Renal pelvis (tissue), 4 donors: Measurements from ENCODE around the gene PIK3R6. TPM values are rescaled to one million over a fixed set of nuclear protein-coding genes. Genes with fewer than 3 reads are reported as not detected.

Experiments
- DNase-seq: peaks from one replicate; pipeline ENCODE4 v3.0.0-alpha.2; 2013
- polyA plus RNA-seq, 3 donors: library from polyadenylated mRNA; unstranded; fragments of 120-200 nt; gene quantifications; one replicate each; pipeline ENCODE4 v1.2.1, GENCODE V29; 2013; ENCODE audit not compliant: insufficient read length in 3 of 3

Gene PIK3R6
- polyA plus RNA-seq, 3 donors = 1.2 to 1.8 (median 1.3) TPM

DNA sequence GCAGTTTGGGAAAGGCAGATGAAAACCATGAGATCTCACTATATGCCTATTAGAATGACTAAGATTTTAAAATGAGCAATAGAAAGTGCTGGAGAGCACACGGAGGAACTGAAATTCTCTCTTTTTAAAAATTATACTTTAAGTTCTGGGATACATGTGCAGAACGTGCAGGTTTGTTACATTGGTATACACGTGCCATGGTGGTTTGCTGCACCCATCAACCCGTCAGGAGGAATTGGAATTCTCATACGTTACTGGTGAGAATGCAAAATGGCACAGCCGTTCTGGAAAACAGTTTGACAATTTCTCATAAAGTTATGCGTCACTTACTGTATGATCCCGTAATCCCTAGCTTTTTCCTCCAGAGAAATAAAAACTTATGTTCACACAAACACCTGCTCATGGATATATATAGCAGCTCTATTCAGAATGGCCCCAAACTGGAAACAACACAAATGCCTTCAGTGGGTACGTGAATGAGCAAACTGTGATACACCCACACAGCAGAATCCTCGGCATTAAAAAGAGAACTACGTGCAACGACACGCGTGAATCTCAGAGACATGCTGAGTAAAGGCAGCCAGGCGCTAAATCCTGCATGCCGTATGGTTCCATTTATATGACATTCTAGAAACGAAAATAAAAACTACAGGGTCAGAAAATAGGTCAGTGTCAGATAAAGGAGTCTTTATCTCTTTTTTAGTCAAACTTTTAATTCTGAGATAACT, 11.8 kb downstream of the PIK3R6 start:
- no peak for DNase-seq

- DNase-seq = no peak
Observed at GRCh38 chr17:8851600-8851999, 15.9 kb downstream of the PIK3R6 start.

GRCh38 chr17:8849311-8850041, 18.0 kb downstream of the PIK3R6 start:
- DNase-seq = no peak

- DNase-seq = no peak
Observed at GRCh38 chr17:8847891-8848290, 19.6 kb downstream of the PIK3R6 start.

- DNase-seq = no peak
Observed at GRCh38 chr17:8846768-8847211, 20.7 kb downstream of the PIK3R6 start.

GRCh38 chr17:8844229-8845218, 22.9 kb downstream of the PIK3R6 start:
- DNase-seq = no peak

GRCh38 chr17:8843344-8843743, 24.1 kb downstream of the PIK3R6 start:
- DNase-seq = no peak

GRCh38 chr17:8841844-8842243, 25.6 kb downstream of the PIK3R6 start:
- no peak for DNase-seq

- no peak for DNase-seq
Observed at GRCh38 chr17:8839410-8839935, 28.0 kb downstream of the PIK3R6 start.

- DNase-seq = no peak
Observed at GRCh38 chr17:8838551-8839095, 28.9 kb downstream of the PIK3R6 start.

GRCh38 chr17:8837563-8838075, 29.9 kb downstream of the PIK3R6 start:
- no peak for DNase-seq

DNA sequence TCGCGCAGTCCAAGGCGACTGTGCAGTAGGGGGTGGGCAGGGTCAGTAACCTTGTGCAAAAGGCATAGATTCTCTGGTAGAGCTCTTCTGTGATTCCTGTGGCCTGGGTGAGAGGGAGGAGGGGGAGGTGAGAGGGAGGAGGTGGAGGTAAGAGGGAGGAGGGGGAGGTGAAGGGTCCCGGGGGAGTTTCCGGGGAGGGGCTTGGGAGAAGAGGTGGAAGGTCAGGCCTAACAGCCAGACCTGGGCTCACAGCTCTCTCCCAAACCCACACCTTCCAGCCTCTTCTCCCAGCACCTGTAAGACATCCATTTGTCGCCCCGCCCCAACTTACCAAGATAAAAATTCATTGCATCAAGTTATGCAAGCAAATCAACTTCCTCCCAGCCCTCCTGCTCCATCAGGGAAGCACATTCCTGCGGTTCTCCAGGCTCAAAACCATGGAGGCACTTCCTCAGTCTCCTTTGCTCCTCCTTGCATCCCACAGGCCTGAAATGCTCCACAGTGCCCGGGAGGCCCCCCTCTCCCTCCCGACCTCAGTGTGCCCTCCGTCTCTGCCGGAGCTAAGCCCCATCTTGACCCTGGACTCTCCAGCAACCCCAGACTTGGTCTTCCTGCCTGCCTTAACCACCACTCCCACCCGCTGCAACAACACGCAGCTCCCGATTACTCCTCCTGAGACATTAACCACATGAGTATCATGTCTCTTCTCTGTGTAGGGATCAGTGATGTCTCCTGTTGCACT, 30.5 kb downstream of the PIK3R6 start:
- no peak for DNase-seq

- DNase-seq = no peak
Observed at GRCh38 chr17:8835631-8836364, 31.7 kb downstream of the PIK3R6 start.

DNA sequence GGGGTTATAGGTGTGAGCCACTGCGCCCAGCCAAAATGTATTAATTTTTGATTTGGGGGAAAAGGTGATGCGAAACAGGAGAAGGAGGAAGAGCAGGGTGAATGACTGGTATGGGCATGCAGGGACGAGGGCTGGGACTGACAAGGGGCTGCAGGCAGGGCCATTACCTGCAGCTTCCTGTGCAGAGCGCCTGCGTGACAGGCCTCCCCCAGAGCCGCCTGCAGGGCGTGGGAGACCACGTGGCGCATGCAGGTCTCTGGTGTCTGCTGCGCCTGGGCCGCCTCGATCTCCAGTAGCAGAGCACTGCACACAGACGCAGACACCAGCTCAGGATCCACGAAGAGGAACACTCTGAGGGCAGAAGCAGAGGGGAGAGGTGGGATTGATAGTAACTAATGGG, 32.4 kb downstream of the PIK3R6 start:
- no peak for DNase-seq

GRCh38 chr17:8832711-8833352, 34.6 kb downstream of the PIK3R6 start:
- DNase-seq = no peak

GRCh38 chr17:8831234-8831849, 36.1 kb downstream of the PIK3R6 start:
- DNase-seq = no peak

GRCh38 chr17:8830141-8830540, 37.3 kb downstream of the PIK3R6 start:
- no peak for DNase-seq

DNA sequence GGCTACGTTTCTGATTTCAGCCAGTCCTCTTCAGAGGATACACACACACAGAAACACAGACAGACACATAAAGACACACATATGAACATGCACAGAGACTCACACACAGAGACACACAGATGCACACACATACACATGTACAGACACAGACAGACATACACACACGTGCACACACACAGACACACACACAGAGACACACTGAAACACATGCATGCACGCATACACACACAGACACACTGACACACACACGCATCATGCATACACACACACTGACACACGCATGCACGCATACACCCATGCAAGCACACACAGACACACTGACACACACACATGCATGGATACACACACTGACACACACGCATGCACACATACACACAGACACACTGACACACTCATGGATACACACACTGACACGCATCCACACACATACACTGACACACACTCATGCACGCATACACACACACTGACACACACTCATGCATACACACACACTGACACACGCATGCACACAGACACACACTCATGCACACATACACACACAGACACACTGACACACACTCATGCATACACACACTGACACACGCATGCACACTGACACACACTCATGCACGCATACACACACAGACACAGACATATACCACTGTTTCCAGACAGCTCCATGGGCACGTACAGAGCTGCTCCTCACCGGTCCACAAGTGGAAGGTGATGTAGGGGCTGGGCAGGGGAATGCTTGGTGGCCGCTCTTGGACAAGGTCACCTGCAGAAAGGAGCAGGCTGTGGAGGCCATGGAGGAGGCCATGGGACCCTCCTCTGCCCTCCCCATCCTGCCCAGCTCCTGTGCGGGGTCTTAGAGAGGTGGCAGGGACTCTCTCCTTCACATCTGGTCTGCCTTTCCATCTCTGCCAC, 38.2 kb downstream of the PIK3R6 start:
- DNase-seq = no peak
